CD4-positive, alpha-beta memory T cell (primary cell): ENCODE measurements around the gene ATP6V0B. TPM values are rescaled to one million over a fixed set of nuclear protein-coding genes. Genes with fewer than 3 reads are reported as not detected.

Experiments
- CTCF ChIA-PET: fragments of 350-600 bp; sonication (Branson Sonifier 250); formaldehyde crosslinking; loops from one replicate; lab custom pipeline; 2021; ENCODE audit warnings: inconsistent platforms; ENCODE audit not compliant: partially characterized antibody; lab: Charles Lee
- POLR2A ChIA-PET: fragments of 350-600 bp; sonication (Branson Sonifier 250); formaldehyde crosslinking; loops from one replicate; lab custom pipeline; 2021; ENCODE audit not compliant: partially characterized antibody; lab: Charles Lee
- DNase-seq, 5 donors: peaks; one replicate each; pipeline versions ENCODE4 v3.0.0 to v3.0.0-alpha.2; 2020 to 2022; ENCODE audit warnings: mixed read lengths in 1 of 5
- H3K27ac ChIP-seq: one replicate; pipeline ENCODE4 v1.7.0; 2013; ENCODE audit warnings: low read depth, low read length
- H3K27me3 ChIP-seq: 2 replicates; pipeline ENCODE4 v1.7.0; 2013; ENCODE audit warnings: mild to moderate bottlenecking, low read length, moderate library complexity; ENCODE audit not compliant: insufficient read depth
- H3K36me3 ChIP-seq: 2 replicates; pipeline ENCODE4 v1.7.0; 2013; ENCODE audit warnings: mild to moderate bottlenecking, low read length, moderate library complexity; ENCODE audit not compliant: insufficient read depth
- H3K4me1 ChIP-seq: 2 replicates; pipeline ENCODE4 v1.7.0; 2013; ENCODE audit warnings: mild to moderate bottlenecking, low read length, moderate library complexity; ENCODE audit not compliant: insufficient read depth
- H3K4me3 ChIP-seq, 2 donors: one replicate each; pipeline ENCODE4 v1.7.0; 2013; ENCODE audit warnings: low read length in 2 of 2, mild to moderate bottlenecking in 1 of 2
- H3K9me3 ChIP-seq, 2 donors: one replicate each; pipeline ENCODE4 v1.7.0; 2013; ENCODE audit warnings: low read length in 2 of 2, control low read depth in 1 of 2; ENCODE audit not compliant: control insufficient read depth in 1 of 2
- H3K27ac Mint-ChIP-seq, 7 donors: one replicate each; pipeline ENCODE4 v1.8.0; 2020 to 2021; ENCODE audit warnings: mixed read lengths in 7 of 7, mild to moderate bottlenecking in 6 of 7, inconsistent platforms in 3 of 7, moderate library complexity in 3 of 7
- H3K27me3 Mint-ChIP-seq, 2 donors: one replicate each; pipeline ENCODE4 v1.8.0; 2020 to 2021; ENCODE audit warnings: mixed read lengths in 2 of 2
- H3K36me3 Mint-ChIP-seq, 2 donors: one replicate each; pipeline ENCODE4 v1.8.0; 2020 to 2021; ENCODE audit warnings: mixed read lengths in 2 of 2, inconsistent platforms in 1 of 2, mild to moderate bottlenecking in 1 of 2
- H3K4me1 Mint-ChIP-seq, 4 donors: one replicate each; pipeline ENCODE4 v1.8.0; 2020 to 2021; ENCODE audit warnings: mixed read lengths in 4 of 4, mild to moderate bottlenecking in 1 of 4
- H3K4me3 Mint-ChIP-seq, 8 donors: one replicate each; pipeline ENCODE4 v1.8.0; 2020 to 2021; ENCODE audit warnings: mixed read lengths in 8 of 8, mild to moderate bottlenecking in 7 of 8, moderate library complexity in 6 of 8, inconsistent platforms in 3 of 8
- H3K9me3 Mint-ChIP-seq, 8 donors: one replicate each; pipeline ENCODE4 v1.8.0; 2020 to 2021; ENCODE audit warnings: mixed read lengths in 8 of 8, mild to moderate bottlenecking in 5 of 8, inconsistent platforms in 3 of 8, moderate library complexity in 1 of 8
- intact Hi-C: fragments of 100-400 bp; cut with micrococcal nuclease; formaldehyde crosslinking; loops from one replicate; pipeline ENCODE4 v1.15.1; 2023
- polyA plus RNA-seq, 2 donors: library from polyadenylated mRNA; unstranded; fragments of 300-500 nt; fragmentation: Illumina TruSeq; gene quantifications; one replicate each; pipeline ENCODE4 v1.2.3, GENCODE V29; 2021
- total RNA-seq, 2 experiments: library from RNA; stranded (reverse); gene quantifications; one replicate each; pipeline ENCODE4 v1.2.3, GENCODE V29; 2021

ATP6V0B gene
- total and polyA plus RNA-seq, 4 experiments from 2014 or later: 59.8 to 310 (median 130) TPM

DNA sequence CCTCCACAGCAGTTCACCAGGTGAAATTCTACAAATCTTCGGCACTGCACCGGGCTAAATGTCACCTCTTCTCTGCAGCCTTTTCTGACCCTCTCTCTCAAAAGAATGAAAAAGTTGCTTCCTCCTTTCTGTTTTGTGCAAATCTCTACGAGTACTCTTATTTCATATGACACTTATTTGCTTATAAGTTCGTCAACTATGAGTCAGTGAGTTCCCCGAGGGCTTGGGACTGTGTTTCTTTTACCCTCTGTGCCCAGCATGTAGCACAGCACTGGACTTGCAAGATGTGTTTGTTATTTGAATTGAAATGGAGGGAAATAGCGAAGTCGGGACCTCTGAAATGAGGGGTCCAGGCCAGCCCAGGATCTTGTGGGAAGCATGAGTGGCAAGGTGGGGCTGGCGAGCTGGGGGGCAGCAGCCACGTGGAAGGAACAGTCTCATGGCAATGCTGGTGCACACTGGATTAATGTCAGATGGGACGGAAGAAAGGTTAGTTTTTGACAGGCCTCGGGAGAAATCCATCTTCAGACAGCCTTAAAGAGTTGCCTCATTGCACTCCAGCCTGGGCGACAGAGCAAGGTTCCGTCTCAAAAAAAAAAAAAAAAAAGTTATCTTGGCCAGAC is 50.3 kb downstream of the ATP6V0B start:
- DNase-seq: no peak
- Mint-ChIP-seq H3K9me3 (no peaks in the 10 kb centered on the region), H3K27me3 (peaks cover 0 to 2% of the 10 kb centered on the region in 2 donors), H3K4me1 (peaks cover 10 to 21% (median 15%) of the 10 kb centered on the region in 4 donors), H3K27ac (peak overlapping the region in 2 of 7 donors; percentile 1 to 13), H3K4me3 (no peak overlapping the region), H3K36me3 (no peaks in the 10 kb centered on the region)
- intact Hi-C loops: no loop called here
- no peaks in the 10 kb centered on the region for H3K9me3 ChIP-seq
- H3K4me1 ChIP-seq: peaks cover 9% of the 10 kb centered on the region
- CTCF ChIA-PET: interaction anchor here (0.9 kb wide), 1 partner anchor 12 kb away, joined by 3 read pairs; no protein-coding TSS in a partner anchor
- POLR2A ChIA-PET: no interaction called here
- H3K27me3 ChIP-seq: no peaks in the 10 kb centered on the region
- no peak overlapping the region for H3K4me3 ChIP-seq
- no peaks in the 10 kb centered on the region for H3K36me3 ChIP-seq
- no peak overlapping the region for H3K27ac ChIP-seq

GRCh38 chr1:44025816-44026215 is 51.1 kb downstream of the ATP6V0B start:
- CTCF ChIA-PET: interaction anchor here (2.8 kb wide), 1 partner anchor 11 kb away, joined by 12 read pairs; no protein-coding TSS in a partner anchor
- H3K36me3 Mint-ChIP-seq: no peaks in the 10 kb centered on the region
- DNase-seq: no peak
- Histone ChIP-seq H3K27me3 (no peaks in the 10 kb centered on the region), H3K36me3 (no peaks in the 10 kb centered on the region), H3K4me3 (no peak overlapping the region), H3K27ac (no peak overlapping the region), H3K4me1 (peaks cover 9% of the 10 kb centered on the region), H3K9me3 (no peaks in the 10 kb centered on the region)
- H3K4me3 Mint-ChIP-seq: peak overlapping the region in 1 of 8 donors; percentile 11
- peaks cover 0 to 2% of the 10 kb centered on the region in 2 donors for H3K27me3 Mint-ChIP-seq
- H3K4me1 Mint-ChIP-seq: peaks cover 10 to 21% (median 15%) of the 10 kb centered on the region in 4 donors
- H3K9me3 Mint-ChIP-seq: no peaks in the 10 kb centered on the region
- intact Hi-C loops: no loop called here
- POLR2A ChIA-PET: no interaction called here
- H3K27ac Mint-ChIP-seq: no peak overlapping the region

GRCh38 chr1:44027320-44027719 is 52.6 kb downstream of the ATP6V0B start:
- intact Hi-C loops: no loop called here
- peaks cover 15% of the 10 kb centered on the region for H3K4me1 ChIP-seq
- Mint-ChIP-seq H3K27ac (no peak overlapping the region), H3K36me3 (peaks cover 0 to 2% of the 10 kb centered on the region in 2 donors), H3K9me3 (no peaks in the 10 kb centered on the region), H3K4me3 (no peak overlapping the region), H3K4me1 (peaks cover 12 to 33% (median 22%) of the 10 kb centered on the region in 4 donors), H3K27me3 (no peaks in the 10 kb centered on the region)
- no peak overlapping the region for H3K27ac ChIP-seq
- H3K36me3 ChIP-seq: no peaks in the 10 kb centered on the region
- H3K27me3 ChIP-seq: no peaks in the 10 kb centered on the region
- no peak for DNase-seq
- ChIA-PET POLR2A (no interaction called here), CTCF (interaction anchor here (1.0 to 11.7 kb wide), 3 partner anchors 9 to 494 kb away, joined by 3 to 225 read pairs (median 12); no protein-coding TSS in a partner anchor)
- no peaks in the 10 kb centered on the region for H3K9me3 ChIP-seq
- no peak overlapping the region for H3K4me3 ChIP-seq

Other genes with a start within 250 kb of the ATP6V0B start
- under 1 TPM in 1 of 2 experiments, not detected in 1; 0.41 TPM for gene ARTN, start 41.2 kb upstream of the ATP6V0B start, total RNA-seq
- not detected for gene ARTN, start 41.2 kb upstream of the ATP6V0B start, polyA plus RNA-seq
- gene IPO13, start 28.0 kb upstream of the ATP6V0B start, total RNA-seq: 10 to 100 TPM; 18.5 to 20.0 TPM
- 10 to 100 TPM in 1 of 2 donors, 1 to 10 TPM in 1; 7.5 to 16.8 TPM for gene IPO13, start 28.0 kb upstream of the ATP6V0B start, polyA plus RNA-seq
- 10 to 100 TPM; 25.5 to 28.5 TPM for gene DPH2, start 5.0 kb upstream of the ATP6V0B start, total RNA-seq
- gene DPH2, start 5.0 kb upstream of the ATP6V0B start, polyA plus RNA-seq: 10 to 100 TPM; 29.1 to 33.1 TPM
- gene B4GALT2, start 4.2 kb downstream of the ATP6V0B start, total RNA-seq: 1 to 10 TPM in 1 of 2 experiments, under 1 TPM in 1; 0.58 to 2.1 TPM
- gene B4GALT2, start 4.2 kb downstream of the ATP6V0B start, polyA plus RNA-seq: 1 to 10 TPM in 1 of 2 donors, under 1 TPM in 1; 0.26 to 1.5 TPM
- gene CCDC24, start 16.6 kb downstream of the ATP6V0B start, total RNA-seq: 1 to 10 TPM; 1.5 to 1.9 TPM
- gene CCDC24, start 16.6 kb downstream of the ATP6V0B start, polyA plus RNA-seq: 1 to 10 TPM; 1.1 to 1.4 TPM
- gene SLC6A9, start 56.5 kb downstream of the ATP6V0B start, total RNA-seq: under 1 TPM; 0.75 to 0.84 TPM
- gene SLC6A9, start 56.5 kb downstream of the ATP6V0B start, polyA plus RNA-seq: not detected
- gene KLF17, start 143.9 kb downstream of the ATP6V0B start, total RNA-seq: not detected
- gene KLF17, start 143.9 kb downstream of the ATP6V0B start, polyA plus RNA-seq: not detected
- gene KLF18, start 166.7 kb downstream of the ATP6V0B start, total RNA-seq: not detected
- gene KLF18, start 166.7 kb downstream of the ATP6V0B start, polyA plus RNA-seq: not detected
- gene DMAP1, start 238.5 kb downstream of the ATP6V0B start, total RNA-seq: 10 to 100 TPM; 81.7 to 82.6 TPM
- gene DMAP1, start 238.5 kb downstream of the ATP6V0B start, polyA plus RNA-seq: 10 to 100 TPM; 33.1 to 42.9 TPM